Peyer's patch (tissue), 4 donors: ENCODE results near the gene ATG13.

Experiments
- CTCF ChIP-seq, 6 experiments: fragments of 450-650 bp in 4 of 6; fragments of 200-600 bp in 2 of 6; sonication (generic) in 1 of 6; IDR thresholded peaks; one replicate each; pipeline ENCODE4 v1.5.1; 2017 to 2019; ENCODE audit warnings: antibody characterized with exemption in 6 of 6, mild to moderate bottlenecking in 3 of 6, moderate library complexity in 1 of 6
- POLR2A ChIP-seq, 2 donors: fragments of 450-650 bp; IDR thresholded peaks; one replicate each; pipeline ENCODE4 v1.5.1; 2017; ENCODE audit warnings: antibody characterized with exemption in 2 of 2, mild to moderate bottlenecking in 2 of 2, moderate library complexity in 2 of 2

GRCh38 chr11:46643531-46643930 lies 26.2 kb downstream of the ATG13 start:
- TF ChIP-seq CTCF (IDR thresholded peaks at IDR 0.05) (no peak), POLR2A (IDR thresholded peaks at IDR 0.05) (no peak)
